Endothelial cell of umbilical vein (primary cell): ENCODE results near the gene SMCO4. TPM values are rescaled to one million over a fixed set of nuclear protein-coding genes. Genes with fewer than 3 reads are reported as not detected.

Experiments
- BruUV-seq: library from RNA; stranded (reverse); fragments of 400-500 nt; replicated peaks from 2 replicates; lab custom pipeline; 2021; lab: Mats Ljungman, UMichigan
- CTCF ChIA-PET: fragments of 300-600, 350-600 bp; sonication (Branson Sonifier 250); formaldehyde crosslinking; loops from one replicate; lab custom pipeline; 2021; ENCODE audit warnings: antibody characterized with exemption, inconsistent platforms; lab: Charles Lee
- POLR2A ChIA-PET: fragments of 300-600, 350-600 bp; sonication (Branson Sonifier 250); formaldehyde crosslinking; loops from one replicate; lab custom pipeline; 2021; ENCODE audit warnings: antibody characterized with exemption, inconsistent platforms; lab: Charles Lee
- DNase-seq: peaks from one replicate; pipeline ENCODE4 v3.0.0-alpha.2; 2011; ENCODE audit warnings: low read depth, low spot score
- FAIRE-seq: peaks from 2 replicates; lab custom pipeline; 2011; peaks lifted over from hg19 to GRCh38; lab: Jason Lieb, UNC
- H2AFZ ChIP-seq: 2 replicates; pipeline ENCODE4 v1.6.0; 2012; ENCODE audit warnings: low read depth, low read length, control low read depth, inconsistent platforms
- H3K27ac ChIP-seq: 2 replicates; pipeline ENCODE4 v1.5.1; 2011; ENCODE audit warnings: low read depth, mild to moderate bottlenecking, control low read depth, low read length, moderate library complexity; ENCODE audit not compliant: insufficient read depth
- H3K27me3 ChIP-seq, 2 experiments: 2 replicates each; pipeline versions ENCODE4 v1.6.0 to v1.6.1; 2011; ENCODE audit warnings: low read length in 2 of 2, mixed read lengths in 1 of 2; ENCODE audit not compliant: control insufficient read depth in 2 of 2, insufficient read depth in 2 of 2
- H3K36me3 ChIP-seq, 2 experiments: 2 replicates in 1 of 2; 3 replicates in 1 of 2; pipeline ENCODE4 v1.5.1; 2011; ENCODE audit warnings: low read length in 2 of 2, mild to moderate bottlenecking in 1 of 2, moderate library complexity in 1 of 2; ENCODE audit not compliant: control insufficient read depth in 2 of 2, insufficient read depth in 2 of 2; ENCODE audit errors: extremely low read depth in 1 of 2
- H3K4me1 ChIP-seq: 3 replicates; pipeline ENCODE4 v1.5.1; 2011; ENCODE audit warnings: mild to moderate bottlenecking, low read length; ENCODE audit not compliant: control insufficient read depth, insufficient read depth; ENCODE audit errors: extremely low read depth
- H3K4me2 ChIP-seq: 2 replicates; pipeline ENCODE4 v1.6.1; 2011; ENCODE audit warnings: low read length, control low read depth, mixed read lengths; ENCODE audit not compliant: insufficient read depth
- H3K4me3 ChIP-seq, 3 experiments: fragments of 200-600 bp in 1 of 3; sonication (generic), shearing (Covaris generic) in 1 of 3; replicated peaks in 1 of 3; 2 replicates each; pipeline ENCODE4 v1.5.1; 2011 to 2016; ENCODE audit warnings: control low read depth in 3 of 3, low read length in 3 of 3, mild to moderate bottlenecking in 2 of 3, inconsistent platforms in 1 of 3, low read depth in 1 of 3, moderate library complexity in 1 of 3; ENCODE audit not compliant: insufficient read depth in 1 of 3
- H3K79me2 ChIP-seq: 2 replicates; pipeline ENCODE4 v1.6.0; 2012; ENCODE audit warnings: low read length, inconsistent platforms; ENCODE audit not compliant: control insufficient read depth, insufficient read depth
- H3K9ac ChIP-seq: replicated peaks from 2 replicates; pipeline ENCODE3; 2011; ENCODE audit warnings: low read length, control low read depth; ENCODE audit not compliant: insufficient read depth; ENCODE audit errors: extremely low read depth
- H3K9me1 ChIP-seq: replicated peaks from 3 replicates; pipeline ENCODE4 v1.6.0; 2011; ENCODE audit warnings: mild to moderate bottlenecking, low read length; ENCODE audit not compliant: control insufficient read depth, insufficient read depth; ENCODE audit errors: extremely low read depth
- H3K9me3 ChIP-seq: replicated peaks from 2 replicates; pipeline ENCODE4 v1.5.1; 2012; ENCODE audit warnings: low read length, inconsistent platforms; ENCODE audit not compliant: control insufficient read depth, insufficient read depth
- H4K20me1 ChIP-seq: replicated peaks from 2 replicates; pipeline ENCODE3; 2011; ENCODE audit warnings: mild to moderate bottlenecking, low read length; ENCODE audit not compliant: control insufficient read depth, insufficient read depth; ENCODE audit errors: extremely low read depth
- EZH2 ChIP-seq: IDR thresholded peaks from 2 replicates; pipeline ENCODE4 v1.6.1; 2012; ENCODE audit warnings: borderline replicate concordance, low read depth, mild to moderate bottlenecking, moderate library complexity, low read length, inconsistent platforms; ENCODE audit not compliant: severe bottlenecking
- FOS ChIP-seq: IDR thresholded peaks from 2 replicates; pipeline ENCODE4 v1.6.1; 2011; ENCODE audit warnings: mild to moderate bottlenecking, low read length, moderate library complexity, borderline replicate concordance; ENCODE audit not compliant: insufficient read depth
- GATA2 ChIP-seq: IDR thresholded peaks from 2 replicates; pipeline ENCODE4 v1.7.0; 2011; ENCODE audit warnings: low read depth, mild to moderate bottlenecking, moderate library complexity, mixed read lengths, low read length; ENCODE audit not compliant: insufficient read length, insufficient read depth
- JUN ChIP-seq: IDR thresholded peaks from 2 replicates; pipeline ENCODE4 v1.6.1; 2011; ENCODE audit warnings: borderline replicate concordance, low read depth; ENCODE audit not compliant: insufficient read length, insufficient read depth
- MYC ChIP-seq: IDR thresholded peaks from one replicate; pipeline ENCODE4 v1.6.1; 2011; ENCODE audit warnings: mild to moderate bottlenecking, low read depth, low read length
- POLR2A ChIP-seq: IDR thresholded peaks from 2 replicates; pipeline ENCODE4 v1.6.1; 2012; ENCODE audit warnings: low read depth, mild to moderate bottlenecking, control low read depth, low read length
- POLR2AphosphoS5 ChIP-seq: IDR thresholded peaks from 2 replicates; pipeline ENCODE4 v1.6.1; 2012; ENCODE audit warnings: low read depth, mild to moderate bottlenecking, control low read depth, low read length, moderate library complexity; ENCODE audit not compliant: insufficient read depth
- dilution Hi-C: fragments of 300-500 bp; cut with MboI; formaldehyde crosslinking; loops from one replicate; pipeline ENCODE4 v1.15.0; 2019; ENCODE audit warnings: low sequenced_read_pairs; ENCODE audit not compliant: extremely low pct_ligation_motif_present
- intact Hi-C: fragments of 100-400 bp; cut with micrococcal nuclease; formaldehyde crosslinking; loops from one replicate; pipeline ENCODE4 v1.10.0; 2022
- polyA plus RNA-seq, 4 experiments: library from polyadenylated mRNA; depleted of rRNA in 3 of 4; stranded (reverse) in 3 of 4; unstranded in 1 of 4; fragments of >200 nt; gene quantifications; 2 replicates each; pipeline versions ENCODE4 v1.2.1 to v1.2.3, GENCODE V29; 2011 to 2012; ENCODE audit warnings: missing spikeins in 1 of 4
- total RNA-seq: library from RNA; stranded (reverse); gene quantifications from 2 replicates; pipeline ENCODE4 v1.2.3, GENCODE V29; 2021
- TF ChIP-seq, protein P1 (sequence below), 2 donors: IDR thresholded peaks; 1 replicate in 1 of 2; 2 replicates in 1 of 2; pipeline ENCODE4 v1.5.1; 2011; ENCODE audit warnings: low read length in 2 of 2, mild to moderate bottlenecking in 2 of 2, moderate library complexity in 2 of 2, control low read depth in 1 of 2, inconsistent platforms in 1 of 2, low read depth in 1 of 2; ENCODE audit not compliant: insufficient read depth in 1 of 2; ENCODE audit errors: extremely low read depth in 1 of 2
- TF ChIP-seq, protein P2 (sequence below): IDR thresholded peaks from 2 replicates; pipeline ENCODE4 v1.6.1; 2011; ENCODE audit not compliant: insufficient read depth, insufficient read length

SMCO4 gene
- total and polyA plus RNA-seq, 2 donors (not counting 3 experiments of a cell fraction or from before 2014, with no cell fraction given), result 14.0 to 21.3 TPM

DNA sequence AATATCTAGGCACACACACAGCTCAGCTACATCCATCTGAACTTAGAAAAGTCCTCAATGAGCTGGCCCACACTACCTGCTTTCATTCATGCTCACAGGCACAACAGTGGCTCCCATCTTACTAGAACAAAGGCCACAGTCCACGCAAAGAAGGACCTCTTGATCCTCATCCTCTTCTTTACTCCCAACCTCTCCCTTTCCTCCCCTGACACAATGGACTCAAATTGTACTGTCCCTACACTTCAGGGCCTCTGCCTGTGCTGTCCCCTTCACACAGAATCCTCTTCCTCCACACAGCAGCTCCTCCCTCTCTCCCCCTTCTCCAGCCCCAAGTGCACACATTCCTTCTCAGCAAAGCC lies 12.7 kb downstream of the SMCO4 start:
- Histone ChIP-seq H3K79me2 (no peaks in the 10 kb centered on the region), H3K9ac (no peak overlapping the region), H3K27ac (no peak overlapping the region), H3K9me1 (no peaks in the 10 kb centered on the region), H3K36me3 (no peaks in the 10 kb centered on the region), H3K4me1 (peaks cover 10% of the 10 kb centered on the region), H3K27me3 (no peaks in the 10 kb centered on the region), H2AFZ (no peak overlapping the region), H3K9me3 (no peaks in the 10 kb centered on the region), H4K20me1 (no peaks in the 10 kb centered on the region), H3K4me2 (no peak overlapping the region), H3K4me3 (no peak overlapping the region)
- ChIA-PET POLR2A (no interaction called here), CTCF (interaction anchor here (1.9 to 2.5 kb wide), 2 partner anchors 11 kb away, joined by 9 to 12 read pairs; no protein-coding TSS in a partner anchor)
- dilution Hi-C loops (no loop called here), intact Hi-C loops (no loop called here)
- no peak for TF ChIP-seq MYC
- TF ChIP-seq, protein P1, sequence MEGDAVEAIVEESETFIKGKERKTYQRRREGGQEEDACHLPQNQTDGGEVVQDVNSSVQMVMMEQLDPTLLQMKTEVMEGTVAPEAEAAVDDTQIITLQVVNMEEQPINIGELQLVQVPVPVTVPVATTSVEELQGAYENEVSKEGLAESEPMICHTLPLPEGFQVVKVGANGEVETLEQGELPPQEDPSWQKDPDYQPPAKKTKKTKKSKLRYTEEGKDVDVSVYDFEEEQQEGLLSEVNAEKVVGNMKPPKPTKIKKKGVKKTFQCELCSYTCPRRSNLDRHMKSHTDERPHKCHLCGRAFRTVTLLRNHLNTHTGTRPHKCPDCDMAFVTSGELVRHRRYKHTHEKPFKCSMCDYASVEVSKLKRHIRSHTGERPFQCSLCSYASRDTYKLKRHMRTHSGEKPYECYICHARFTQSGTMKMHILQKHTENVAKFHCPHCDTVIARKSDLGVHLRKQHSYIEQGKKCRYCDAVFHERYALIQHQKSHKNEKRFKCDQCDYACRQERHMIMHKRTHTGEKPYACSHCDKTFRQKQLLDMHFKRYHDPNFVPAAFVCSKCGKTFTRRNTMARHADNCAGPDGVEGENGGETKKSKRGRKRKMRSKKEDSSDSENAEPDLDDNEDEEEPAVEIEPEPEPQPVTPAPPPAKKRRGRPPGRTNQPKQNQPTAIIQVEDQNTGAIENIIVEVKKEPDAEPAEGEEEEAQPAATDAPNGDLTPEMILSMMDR (IDR thresholded peaks at IDR 0.05; ENCODE audit: extremely low read depth in 1 of 2, insufficient read depth in 1 of 2, low read depth in 1 of 2, low read length in 2 of 2), result no peak
- TF ChIP-seq POLR2AphosphoS5, result no peak
- TF ChIP-seq EZH2, result no peak
- TF ChIP-seq, protein P2, sequence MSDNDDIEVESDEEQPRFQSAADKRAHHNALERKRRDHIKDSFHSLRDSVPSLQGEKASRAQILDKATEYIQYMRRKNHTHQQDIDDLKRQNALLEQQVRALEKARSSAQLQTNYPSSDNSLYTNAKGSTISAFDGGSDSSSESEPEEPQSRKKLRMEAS, result no peak
- TF ChIP-seq POLR2A, result no peak
- no peak for TF ChIP-seq JUN
- no peak for TF ChIP-seq FOS
- TF ChIP-seq GATA2, result no peak
- BruUV-seq, result no TSS peak
- FAIRE-seq, result no peak
- DNase-seq, result no peak
